Activated effector memory CD4-positive, alpha-beta T cell treated with anti-CD3 and anti-CD28 coated beads, Interleukin-2, amount 50 U/mL, for 16 hours (primary cell): ENCODE measurements around the gene PGC.

ENCODE experiments used
- DNase-seq: peaks from one replicate; pipeline ENCODE4 v3.0.0-alpha.2; 2020

Gene PGC

DNA sequence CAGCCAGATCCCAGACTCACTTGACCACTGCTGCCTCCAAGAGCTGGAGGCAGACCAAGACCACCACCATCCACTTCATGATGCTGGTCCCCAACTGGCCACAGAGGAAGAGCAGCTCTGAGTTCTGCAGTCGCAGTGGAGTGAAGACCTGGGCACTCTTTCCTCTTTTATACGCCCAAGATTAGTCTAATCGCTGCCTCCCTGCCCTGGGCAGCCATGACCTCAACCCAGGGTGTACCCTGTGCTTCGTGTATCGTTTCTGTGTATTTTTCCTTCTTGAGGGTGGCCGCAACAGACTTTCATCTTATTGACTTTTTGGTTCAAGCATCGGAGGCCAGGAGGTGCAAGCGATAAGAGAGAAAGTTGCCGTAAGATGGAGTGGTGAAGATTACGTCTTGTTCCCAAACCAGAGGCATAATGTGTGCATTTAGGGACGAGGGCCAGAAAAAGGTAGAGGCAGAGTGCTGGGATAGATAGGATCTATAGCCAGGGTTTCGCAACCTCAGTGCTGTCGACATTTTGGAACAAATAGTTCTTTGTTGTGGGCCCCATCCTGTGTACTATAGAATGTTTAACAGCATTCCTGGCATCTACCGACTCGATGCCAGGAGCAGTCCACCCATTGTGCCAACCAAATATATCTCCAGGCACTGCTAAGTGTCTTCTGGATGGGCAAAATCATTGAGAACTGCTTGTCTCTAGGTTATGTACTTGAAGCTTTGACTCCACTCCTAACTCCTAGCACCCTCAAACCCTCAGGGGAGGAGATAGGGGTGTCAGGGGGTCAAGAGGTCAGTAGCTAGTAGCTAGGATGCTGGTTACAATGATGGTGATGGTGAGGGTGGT, at the start of gene PGC:
Gene PGC, minus strand, starts transcription at position 142 of the 846 bp plus-strand sequence. Its CDS starts 63 bp downstream, at position 79.
- no peak for DNase-seq

DNA sequence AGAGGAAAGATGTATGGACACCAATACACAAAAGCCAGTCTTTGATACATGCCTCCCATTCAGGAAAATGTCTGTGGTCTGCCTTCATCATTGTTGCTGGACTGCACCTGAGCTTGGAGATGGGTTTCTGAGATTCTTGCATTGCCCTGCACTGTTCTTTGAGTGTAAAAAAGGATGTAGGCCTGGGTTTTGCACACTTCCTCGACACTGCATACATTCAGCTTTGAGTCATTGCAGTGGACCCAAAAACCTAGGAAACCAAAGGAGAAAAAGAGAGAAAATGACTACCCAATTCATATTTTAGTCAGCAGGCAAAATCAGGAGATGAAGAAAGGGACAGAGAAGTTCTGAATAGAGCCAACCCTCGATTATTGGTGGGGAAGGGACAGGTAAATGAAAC, 49.3 kb upstream of the PGC start:
- DNase-seq, result no peak

- DNase-seq, result no peak
These were observed 44.8 kb upstream of the PGC start for GRCh38 chr6:41791984-41792383.

GRCh38 chr6:41791305-41791704, 44.1 kb upstream of the PGC start:
- no peak for DNase-seq

DNA sequence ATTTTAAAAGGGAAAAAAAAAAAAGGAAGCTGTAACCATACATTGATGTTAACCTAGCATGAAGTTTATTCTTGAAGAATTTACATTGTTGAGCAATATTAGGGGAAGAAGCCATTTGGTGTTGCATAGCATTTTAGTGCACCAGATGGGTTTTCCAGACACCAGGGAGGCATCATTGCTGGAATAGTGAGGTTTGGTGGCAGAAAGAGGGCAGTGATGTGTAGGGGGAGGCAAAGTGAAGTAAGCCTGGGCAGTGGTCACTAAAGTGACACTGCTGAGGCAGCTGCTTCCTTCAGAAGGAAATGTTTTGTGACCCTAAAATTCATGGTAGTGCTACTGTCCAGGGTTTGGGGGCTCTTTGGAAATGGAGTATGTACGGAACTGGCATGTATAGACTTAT, 42.8 kb upstream of the PGC start:
- no peak for DNase-seq

DNA sequence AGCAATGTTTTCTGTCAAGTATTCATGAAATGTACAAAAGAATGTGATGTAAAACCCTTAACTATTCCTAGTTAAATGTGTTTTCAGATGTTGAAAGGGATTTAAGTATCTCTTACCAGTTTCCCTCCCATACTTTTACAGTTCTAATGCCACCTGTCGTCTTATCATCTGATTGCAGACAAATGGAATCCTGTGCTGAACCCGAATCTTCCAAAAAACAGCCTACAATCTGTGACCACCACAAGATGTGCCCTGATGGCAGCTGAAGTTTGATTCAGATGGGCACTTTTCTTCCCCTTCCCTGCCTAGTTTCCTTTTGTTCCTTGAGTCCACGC, 42.2 kb upstream of the PGC start:
- no peak for DNase-seq

DNA sequence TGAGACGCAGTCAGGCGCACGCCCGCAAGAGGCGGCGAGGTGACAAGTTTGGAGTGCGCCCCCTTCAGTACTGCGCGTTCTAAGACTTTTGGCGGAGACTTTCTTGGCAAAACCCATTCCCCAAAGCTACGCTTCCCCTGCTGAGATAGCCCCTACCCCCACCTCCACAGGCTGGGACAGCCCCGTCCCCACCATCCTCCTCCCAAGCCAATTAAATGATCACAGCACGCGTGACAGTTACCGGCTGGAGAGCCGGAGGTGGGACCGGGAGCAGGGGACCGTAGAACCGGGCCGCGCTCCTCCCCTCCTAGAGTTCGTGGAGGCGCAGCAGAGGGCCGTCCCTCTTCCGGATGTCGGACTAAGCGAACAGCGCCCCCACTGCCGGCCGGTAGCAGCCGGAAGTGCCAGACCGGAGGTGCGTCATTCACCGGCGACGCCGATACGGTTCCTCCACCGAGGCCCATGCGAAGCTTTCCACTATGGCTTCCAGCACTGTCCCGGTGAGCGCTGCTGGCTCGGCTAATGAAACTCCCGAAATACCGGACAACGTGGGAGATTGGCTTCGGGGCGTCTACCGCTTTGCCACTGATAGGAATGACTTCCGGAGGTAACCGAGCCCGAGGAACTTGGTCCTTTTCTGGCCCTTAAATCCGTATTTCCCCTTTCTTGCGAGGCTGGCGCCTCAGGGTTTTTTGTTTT, 40.2 kb upstream of the PGC start, which contains the start of gene TOMM6:
Gene TOMM6, plus strand, starts transcription at position 476 of the 699 bp plus-strand sequence. Its CDS starts 4 bp downstream, at position 480.
- DNase-seq, result peak; percentile 98

DNA sequence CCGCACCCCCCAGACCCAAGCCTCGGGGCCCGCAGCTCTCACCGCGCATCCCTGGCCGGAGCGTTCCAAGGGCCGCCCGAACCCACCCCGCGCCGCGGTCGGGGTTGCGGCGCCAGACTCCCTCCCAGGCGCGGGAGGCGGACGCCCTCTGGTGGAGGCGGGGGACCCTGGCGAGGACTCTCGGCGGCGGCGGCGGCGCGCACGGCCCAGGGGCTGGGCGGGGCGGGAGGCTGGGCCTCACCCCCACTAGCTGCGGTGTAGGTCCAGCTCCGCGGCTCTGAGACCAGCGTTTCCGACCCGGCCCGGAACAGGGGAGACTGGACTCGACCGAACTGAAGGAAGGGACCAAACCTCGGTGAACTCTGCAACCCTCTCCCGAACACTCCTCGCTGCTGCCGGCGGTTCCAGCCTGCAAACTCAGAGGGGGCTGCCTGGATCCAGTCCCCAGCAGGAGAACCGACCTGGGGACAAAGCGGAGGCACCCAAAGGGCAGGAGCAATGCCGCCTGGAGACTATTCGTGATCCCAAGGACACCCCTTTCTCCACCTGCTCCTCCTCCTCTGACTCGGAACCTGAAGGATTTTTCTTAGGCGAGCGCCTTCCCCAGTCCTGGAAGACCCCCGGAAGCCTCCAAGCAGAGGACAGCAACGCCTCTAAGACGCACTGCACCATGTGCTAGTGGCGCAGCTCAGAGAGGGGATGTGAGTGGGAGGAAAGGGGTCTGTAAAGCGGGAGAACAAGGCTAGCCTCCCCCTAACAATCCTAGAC, 39.4 kb upstream of the PGC start:
- DNase-seq, result peak; percentile 96

DNA sequence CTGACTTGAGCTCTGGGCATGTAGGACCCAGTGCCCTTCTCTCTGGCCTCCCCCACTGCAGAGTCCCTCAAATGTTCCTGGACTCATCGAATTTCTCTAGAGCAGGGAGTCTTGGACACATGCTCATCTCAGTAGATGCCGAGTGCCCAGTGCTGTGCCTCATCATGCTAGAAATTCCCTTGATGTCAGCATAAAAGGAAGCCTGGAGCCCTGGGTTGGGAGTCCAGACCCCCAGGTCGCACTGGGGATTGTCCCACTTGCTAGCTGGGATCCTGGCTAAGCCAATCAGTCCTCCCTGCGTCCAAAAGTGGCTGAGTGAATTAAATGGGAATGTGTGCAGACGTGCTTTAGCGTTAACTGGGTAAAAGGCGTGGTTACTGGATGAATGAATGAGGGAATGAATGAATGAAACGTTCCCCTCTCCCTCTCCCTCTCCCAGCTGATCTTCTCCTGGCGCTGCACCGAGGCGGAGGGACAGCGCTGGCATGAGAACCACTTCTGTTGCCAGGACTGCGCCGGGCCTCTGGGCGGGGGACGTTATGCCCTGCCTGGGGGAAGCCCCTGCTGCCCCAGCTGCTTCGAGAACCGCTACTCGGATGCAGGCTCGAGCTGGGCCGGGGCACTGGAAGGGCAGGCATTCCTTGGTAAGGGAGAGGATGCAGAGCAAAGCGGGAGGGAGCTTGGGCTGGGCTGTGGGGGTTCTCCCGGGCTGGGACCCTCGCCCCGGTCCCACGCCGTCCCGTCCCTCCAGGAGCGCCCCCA, 38.7 kb upstream of the PGC start:
- no peak for DNase-seq

GRCh38 chr6:41785254-41785653, 38.1 kb upstream of the PGC start:
- DNase-seq, result no peak

GRCh38 chr6:41784581-41785171, 37.5 kb upstream of the PGC start:
- DNase-seq, result no peak

DNA sequence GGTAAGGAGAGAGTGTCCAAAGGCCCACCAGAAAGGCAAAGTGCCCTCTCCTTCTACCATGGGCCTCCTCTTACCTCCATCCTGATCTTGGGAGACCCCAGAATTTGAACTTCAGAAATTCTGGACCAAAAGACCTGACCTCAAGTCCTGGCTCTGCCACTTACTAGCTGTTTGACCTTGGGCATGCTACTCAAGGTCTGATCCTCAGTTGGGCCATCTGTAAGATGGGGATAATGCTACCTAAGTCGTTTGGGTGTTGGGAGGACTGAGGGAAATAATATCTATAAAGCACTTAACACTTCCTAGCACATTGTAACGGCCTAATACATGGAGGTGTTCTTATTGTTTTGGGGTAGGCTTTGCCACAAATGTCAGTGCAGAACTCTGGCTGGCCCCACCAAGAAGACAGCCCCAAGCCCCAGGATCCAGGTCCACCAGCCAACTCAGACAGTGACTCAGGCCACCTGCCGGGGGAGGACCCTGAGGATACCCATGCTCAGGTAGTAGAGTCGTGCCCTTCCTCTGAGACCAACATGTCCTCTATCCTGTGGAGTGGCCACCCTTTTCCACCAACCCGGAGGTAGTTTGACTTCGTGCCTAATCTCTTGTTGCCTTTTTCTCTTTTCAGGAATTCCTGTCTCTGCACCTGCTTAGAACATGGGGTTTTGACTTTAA, 36.0 kb upstream of the PGC start:
- DNase-seq, result no peak

DNA sequence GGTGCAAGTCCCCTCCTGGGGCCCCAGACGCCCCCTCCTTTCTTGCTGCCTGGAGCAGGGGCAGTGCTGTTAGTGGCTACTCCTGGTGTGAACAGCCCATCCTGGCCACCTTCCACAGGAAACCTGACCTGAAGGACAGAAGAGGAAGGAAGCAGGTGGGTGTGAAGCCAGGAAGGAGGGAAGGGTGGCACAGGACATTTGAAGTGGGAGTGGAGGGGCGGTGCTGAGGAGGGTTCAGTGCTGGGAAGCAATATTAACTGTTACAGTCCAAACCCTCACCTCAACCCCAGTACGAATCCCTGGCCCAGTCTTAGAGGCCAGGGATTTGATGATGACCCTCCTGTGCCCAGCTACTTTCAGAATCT, 34.2 kb upstream of the PGC start:
- DNase-seq, result no peak

- no peak for DNase-seq
These were observed 33.6 kb upstream of the PGC start, which contains the start of gene PRICKLE4 for GRCh38 chr6:41780551-41781365. Gene PRICKLE4 (plus strand): TSS chr6:41780782. CDS start chr6:41783474, 2,692 bp downstream.

- peak; percentile 100 for DNase-seq
These were observed 32.8 kb upstream of the PGC start, which contains the start of gene FRS3 for GRCh38 chr6:41779788-41780550. Gene FRS3 (minus strand): TSS chr6:41779900. CDS start chr6:41776987, 2,913 bp downstream.

- DNase-seq, result no peak
These were observed 32.1 kb upstream of the PGC start for GRCh38 chr6:41779336-41779735.

- DNase-seq, result no peak
These were observed 31.7 kb upstream of the PGC start for GRCh38 chr6:41778895-41779294.

GRCh38 chr6:41777551-41778285, 30.5 kb upstream of the PGC start:
- no peak for DNase-seq

- DNase-seq, result no peak
These were observed 28.2 kb upstream of the PGC start for GRCh38 chr6:41775293-41775882.
